Hepatocyte (in vitro differentiated cells): ENCODE results near the gene CIAO2B.

Experiments
- CTCF ChIP-seq: fragments of 200-600 bp; sonication (generic); IDR thresholded peaks from 2 replicates; pipeline ENCODE4 v1.5.1; 2016; ENCODE audit warnings: antibody characterized with exemption, mild to moderate bottlenecking; ENCODE audit not compliant: poor library complexity
- EZH2 ChIP-seq: fragments of 200-600 bp; sonication (generic); IDR thresholded peaks from 2 replicates; pipeline ENCODE4 v1.6.1; 2016; ENCODE audit warnings: antibody characterized with exemption, mild to moderate bottlenecking, borderline replicate concordance
- EZH2phosphoT487 ChIP-seq: fragments of 200-600 bp; sonication (generic); IDR thresholded peaks from one replicate; pipeline ENCODE4 v1.6.1; 2018; ENCODE audit warnings: antibody characterized with exemption, mild to moderate bottlenecking, low read depth, moderate library complexity; ENCODE audit not compliant: unreplicated experiment, severe bottlenecking

GRCh38 chr16:66973716-66974115, 39.5 kb upstream of the CIAO2B start:
- TF ChIP-seq EZH2 = no peak
- no peak for TF ChIP-seq CTCF
- TF ChIP-seq EZH2phosphoT487 = no peak
